Fibroblast of mammary gland (primary cell): ENCODE measurements around the gene SIRPG.
"Not testable (repeated sequence)": the region's sequence is repeated elsewhere in the genome, so short reads cannot be mapped to it uniquely, and the experiment has no call there.

Experiments
- DNase-seq: peaks from one replicate; pipeline ENCODE4 v3.0.0-alpha.2; 2010; ENCODE audit warnings: low read depth
- H3K4me3 ChIP-seq: 2 replicates; pipeline ENCODE4 v1.5.1; 2011; ENCODE audit warnings: low read depth, mild to moderate bottlenecking, low read length, moderate library complexity; ENCODE audit not compliant: control insufficient read depth
- CTCF ChIP-seq: conservative IDR thresholded peaks from 2 replicates; pipeline ENCODE4 v1.5.1; 2011; ENCODE audit warnings: low read depth, low read length, inconsistent platforms; ENCODE audit not compliant: control insufficient read depth, insufficient read depth

SIRPG gene

GRCh38 chr20:1616858-1617434, 40.6 kb downstream of the SIRPG start:
- DNase-seq, result no peak
- H3K4me3 ChIP-seq, result no peak overlapping the region

DNA sequence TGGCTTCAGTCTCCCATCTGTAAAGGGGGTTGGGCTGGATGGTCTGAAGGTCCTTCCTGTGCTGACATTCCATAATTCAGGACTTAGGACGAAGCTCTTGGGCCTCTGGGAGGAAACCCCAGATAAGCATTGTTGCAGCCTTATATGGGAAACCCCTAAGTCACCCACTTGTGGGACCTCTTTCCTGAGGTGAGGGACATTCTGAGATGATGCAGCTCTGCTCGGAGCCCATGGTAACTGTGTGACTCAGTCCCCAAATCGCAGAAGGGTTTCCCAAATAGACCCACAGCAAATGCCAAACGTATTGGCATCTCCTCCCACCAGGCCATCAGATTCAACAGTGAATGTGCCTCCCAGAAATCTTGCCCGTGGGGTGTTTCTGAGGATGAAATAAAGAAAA, 47.2 kb downstream of the SIRPG start:
- not testable (repeated sequence) for H3K4me3 ChIP-seq, DNase-seq

More at GRCh38 chr20:1616858-1617434, 40.6 kb downstream of the SIRPG start:
- TF ChIP-seq CTCF, result no peak

GRCh38 chr20:1608678-1609347, 48.8 kb downstream of the SIRPG start:
- DNase-seq, H3K4me3 ChIP-seq: not testable (repeated sequence)

DNA sequence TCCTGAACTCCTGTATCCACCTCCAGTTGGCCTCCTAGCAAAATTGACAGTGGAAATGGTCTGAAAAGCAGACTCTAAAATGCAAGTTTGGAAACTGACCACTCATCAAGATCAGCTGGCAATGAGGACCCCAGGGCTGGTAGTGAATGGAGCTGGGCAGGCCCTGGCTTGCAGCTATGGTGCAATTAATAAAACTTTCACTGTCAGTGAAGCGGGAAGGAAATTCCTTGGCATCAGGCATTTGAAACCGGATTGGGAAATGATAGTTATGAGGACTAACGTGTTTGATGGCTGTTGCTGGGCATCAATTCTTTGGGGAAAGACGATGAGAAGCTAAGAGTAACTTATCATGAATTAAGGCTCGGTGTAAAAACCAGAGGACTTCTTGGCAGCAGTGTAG, 56.8 kb downstream of the SIRPG start:
- DNase-seq, result no peak
- no peak for TF ChIP-seq CTCF
- H3K4me3 ChIP-seq, result no peak overlapping the region

- no peak for TF ChIP-seq CTCF
- H3K4me3 ChIP-seq, result no peak overlapping the region
- no peak for DNase-seq
Measured at GRCh38 chr20:1595333-1595732, 62.2 kb downstream of the SIRPG start.

GRCh38 chr20:1588533-1589460, 68.8 kb downstream of the SIRPG start:
- TF ChIP-seq CTCF, result no peak
- no peak for DNase-seq
- H3K4me3 ChIP-seq, result no peak overlapping the region

DNA sequence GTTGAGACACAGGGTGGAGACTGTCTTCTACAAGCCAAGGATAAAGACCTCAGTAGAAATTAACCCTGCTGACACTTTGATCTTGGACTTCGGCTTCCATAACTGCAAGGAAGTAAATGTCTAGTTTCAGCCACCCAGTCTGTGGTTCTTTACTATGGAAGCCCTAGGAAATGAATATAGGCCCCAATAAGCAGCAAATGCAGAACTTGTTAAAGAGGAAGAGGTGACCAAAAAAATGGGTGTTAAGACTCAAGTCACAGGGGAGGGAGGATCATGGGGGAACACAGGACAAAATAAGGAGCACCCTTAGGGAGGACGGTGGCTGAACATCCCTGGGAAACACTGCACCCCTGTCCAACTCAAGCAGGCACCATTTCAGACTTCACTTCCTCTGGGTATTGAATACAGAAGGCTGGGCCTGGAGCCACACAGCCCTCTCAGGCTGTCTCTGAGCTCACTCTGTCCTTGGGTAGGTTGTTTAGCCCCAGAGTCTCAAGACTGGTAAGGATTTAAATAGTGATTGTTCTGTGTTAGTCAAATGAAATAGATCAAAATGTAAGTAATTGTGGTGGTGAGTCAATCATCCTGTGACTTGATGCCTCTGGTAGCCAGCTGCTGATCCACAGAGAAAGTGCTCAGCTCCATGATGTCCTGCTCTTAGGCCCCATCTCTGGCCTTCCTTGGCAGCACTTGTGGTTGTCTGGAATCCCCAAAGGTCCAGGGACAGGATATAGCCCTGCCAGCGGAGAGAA, 69.6 kb downstream of the SIRPG start:
- H3K4me3 ChIP-seq, result no peak overlapping the region
- no peak for DNase-seq
- TF ChIP-seq CTCF, result no peak
